Endothelial cell of umbilical vein (primary cell): ENCODE results near the gene CHN1. TPM values are rescaled to one million over a fixed set of nuclear protein-coding genes. Genes with fewer than 3 reads are reported as not detected.

Experiments used
- BruUV-seq: library from RNA; stranded (reverse); fragments of 400-500 nt; replicated peaks from 2 replicates; lab custom pipeline; 2021; lab: Mats Ljungman, UMichigan
- CTCF ChIA-PET: fragments of 300-600, 350-600 bp; sonication (Branson Sonifier 250); formaldehyde crosslinking; loops from one replicate; lab custom pipeline; 2021; ENCODE audit warnings: antibody characterized with exemption, inconsistent platforms; lab: Charles Lee
- POLR2A ChIA-PET: fragments of 300-600, 350-600 bp; sonication (Branson Sonifier 250); formaldehyde crosslinking; loops from one replicate; lab custom pipeline; 2021; ENCODE audit warnings: antibody characterized with exemption, inconsistent platforms; lab: Charles Lee
- DNase-seq: peaks from one replicate; pipeline ENCODE4 v3.0.0-alpha.2; 2011; ENCODE audit warnings: low read depth, low spot score
- FAIRE-seq: peaks from 2 replicates; lab custom pipeline; 2011; peaks lifted over from hg19 to GRCh38; lab: Jason Lieb, UNC
- H2AFZ ChIP-seq: 2 replicates; pipeline ENCODE4 v1.6.0; 2012; ENCODE audit warnings: low read depth, low read length, control low read depth, inconsistent platforms
- H3K27ac ChIP-seq: 2 replicates; pipeline ENCODE4 v1.5.1; 2011; ENCODE audit warnings: low read depth, mild to moderate bottlenecking, control low read depth, low read length, moderate library complexity; ENCODE audit not compliant: insufficient read depth
- H3K27me3 ChIP-seq, 2 experiments: 2 replicates each; pipeline versions ENCODE4 v1.6.0 to v1.6.1; 2011; ENCODE audit warnings: low read length in 2 of 2, mixed read lengths in 1 of 2; ENCODE audit not compliant: control insufficient read depth in 2 of 2, insufficient read depth in 2 of 2
- H3K36me3 ChIP-seq, 2 experiments: 2 replicates in 1 of 2; 3 replicates in 1 of 2; pipeline ENCODE4 v1.5.1; 2011; ENCODE audit warnings: low read length in 2 of 2, mild to moderate bottlenecking in 1 of 2, moderate library complexity in 1 of 2; ENCODE audit not compliant: control insufficient read depth in 2 of 2, insufficient read depth in 2 of 2; ENCODE audit errors: extremely low read depth in 1 of 2
- H3K4me1 ChIP-seq: 3 replicates; pipeline ENCODE4 v1.5.1; 2011; ENCODE audit warnings: mild to moderate bottlenecking, low read length; ENCODE audit not compliant: control insufficient read depth, insufficient read depth; ENCODE audit errors: extremely low read depth
- H3K4me2 ChIP-seq: 2 replicates; pipeline ENCODE4 v1.6.1; 2011; ENCODE audit warnings: low read length, control low read depth, mixed read lengths; ENCODE audit not compliant: insufficient read depth
- H3K4me3 ChIP-seq, 3 experiments: fragments of 200-600 bp in 1 of 3; sonication (generic), shearing (Covaris generic) in 1 of 3; replicated peaks in 1 of 3; 2 replicates each; pipeline ENCODE4 v1.5.1; 2011 to 2016; ENCODE audit warnings: control low read depth in 3 of 3, low read length in 3 of 3, mild to moderate bottlenecking in 2 of 3, inconsistent platforms in 1 of 3, low read depth in 1 of 3, moderate library complexity in 1 of 3; ENCODE audit not compliant: insufficient read depth in 1 of 3
- H3K79me2 ChIP-seq: 2 replicates; pipeline ENCODE4 v1.6.0; 2012; ENCODE audit warnings: low read length, inconsistent platforms; ENCODE audit not compliant: control insufficient read depth, insufficient read depth
- H3K9ac ChIP-seq: replicated peaks from 2 replicates; pipeline ENCODE3; 2011; ENCODE audit warnings: low read length, control low read depth; ENCODE audit not compliant: insufficient read depth; ENCODE audit errors: extremely low read depth
- H3K9me1 ChIP-seq: replicated peaks from 3 replicates; pipeline ENCODE4 v1.6.0; 2011; ENCODE audit warnings: mild to moderate bottlenecking, low read length; ENCODE audit not compliant: control insufficient read depth, insufficient read depth; ENCODE audit errors: extremely low read depth
- H3K9me3 ChIP-seq: replicated peaks from 2 replicates; pipeline ENCODE4 v1.5.1; 2012; ENCODE audit warnings: low read length, inconsistent platforms; ENCODE audit not compliant: control insufficient read depth, insufficient read depth
- H4K20me1 ChIP-seq: replicated peaks from 2 replicates; pipeline ENCODE3; 2011; ENCODE audit warnings: mild to moderate bottlenecking, low read length; ENCODE audit not compliant: control insufficient read depth, insufficient read depth; ENCODE audit errors: extremely low read depth
- EZH2 ChIP-seq: IDR thresholded peaks from 2 replicates; pipeline ENCODE4 v1.6.1; 2012; ENCODE audit warnings: borderline replicate concordance, low read depth, mild to moderate bottlenecking, moderate library complexity, low read length, inconsistent platforms; ENCODE audit not compliant: severe bottlenecking
- FOS ChIP-seq: IDR thresholded peaks from 2 replicates; pipeline ENCODE4 v1.6.1; 2011; ENCODE audit warnings: mild to moderate bottlenecking, low read length, moderate library complexity, borderline replicate concordance; ENCODE audit not compliant: insufficient read depth
- GATA2 ChIP-seq: IDR thresholded peaks from 2 replicates; pipeline ENCODE4 v1.7.0; 2011; ENCODE audit warnings: low read depth, mild to moderate bottlenecking, moderate library complexity, mixed read lengths, low read length; ENCODE audit not compliant: insufficient read length, insufficient read depth
- JUN ChIP-seq: IDR thresholded peaks from 2 replicates; pipeline ENCODE4 v1.6.1; 2011; ENCODE audit warnings: borderline replicate concordance, low read depth; ENCODE audit not compliant: insufficient read length, insufficient read depth
- MYC ChIP-seq: IDR thresholded peaks from one replicate; pipeline ENCODE4 v1.6.1; 2011; ENCODE audit warnings: mild to moderate bottlenecking, low read depth, low read length
- POLR2A ChIP-seq: IDR thresholded peaks from 2 replicates; pipeline ENCODE4 v1.6.1; 2012; ENCODE audit warnings: low read depth, mild to moderate bottlenecking, control low read depth, low read length
- dilution Hi-C: fragments of 300-500 bp; cut with MboI; formaldehyde crosslinking; loops from one replicate; pipeline ENCODE4 v1.15.0; 2019; ENCODE audit warnings: low sequenced_read_pairs; ENCODE audit not compliant: extremely low pct_ligation_motif_present
- intact Hi-C: fragments of 100-400 bp; cut with micrococcal nuclease; formaldehyde crosslinking; loops from one replicate; pipeline ENCODE4 v1.10.0; 2022
- polyA plus RNA-seq, 4 experiments: library from polyadenylated mRNA; depleted of rRNA in 3 of 4; stranded (reverse) in 3 of 4; unstranded in 1 of 4; fragments of >200 nt; gene quantifications; 2 replicates each; pipeline versions ENCODE4 v1.2.1 to v1.2.3, GENCODE V29; 2011 to 2012; ENCODE audit warnings: missing spikeins in 1 of 4
- total RNA-seq: library from RNA; stranded (reverse); gene quantifications from 2 replicates; pipeline ENCODE4 v1.2.3, GENCODE V29; 2021
- TF ChIP-seq, protein P1 (sequence below): IDR thresholded peaks from 2 replicates; pipeline ENCODE4 v1.6.1; 2011; ENCODE audit not compliant: insufficient read depth, insufficient read length
- TF ChIP-seq, protein P2 (sequence below), 2 donors: IDR thresholded peaks; 1 replicate in 1 of 2; 2 replicates in 1 of 2; pipeline ENCODE4 v1.5.1; 2011; ENCODE audit warnings: low read length in 2 of 2, mild to moderate bottlenecking in 2 of 2, moderate library complexity in 2 of 2, control low read depth in 1 of 2, inconsistent platforms in 1 of 2, low read depth in 1 of 2; ENCODE audit not compliant: insufficient read depth in 1 of 2; ENCODE audit errors: extremely low read depth in 1 of 2

CHN1 gene
- total and polyA plus RNA-seq, 2 donors (not counting 3 experiments of a cell fraction or from before 2014, with no cell fraction given) = 23.3 to 24.9 TPM

DNA sequence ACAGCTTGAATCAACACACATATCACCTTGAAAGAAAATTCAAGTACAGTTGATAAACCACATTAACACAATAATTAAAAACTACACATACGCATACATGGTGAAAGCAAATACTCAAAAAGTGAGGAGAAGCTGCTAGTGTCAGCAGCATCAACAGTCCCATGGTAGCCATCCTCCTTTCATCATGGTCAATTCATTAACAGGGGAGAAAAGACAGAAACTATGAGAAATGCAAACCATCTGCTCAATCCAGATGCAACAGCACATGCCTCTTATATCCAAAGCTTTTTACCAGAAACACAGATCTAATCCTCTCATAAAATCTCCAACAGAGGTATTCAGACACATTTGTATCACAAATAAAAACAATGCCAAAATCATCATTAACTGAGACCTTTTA is 159.0 kb downstream of the CHN1 start:
- dilution Hi-C loops = no loop called here

More for the DNA sequence above, 159.0 kb downstream of the CHN1 start:
- H3K4me2 ChIP-seq = no peak overlapping the region
- FAIRE-seq (no peak), DNase-seq (no peak)
- intact Hi-C loops = no loop called here
- H3K9ac ChIP-seq = no peak overlapping the region
- peaks cover 2% of the 10 kb centered on the region for H3K4me1 ChIP-seq
- no peaks in the 10 kb centered on the region for H3K27me3 ChIP-seq
- POLR2A ChIA-PET = no interaction called here
- no peak overlapping the region for H2AFZ ChIP-seq
- TF ChIP-seq EZH2 (no peak), MYC (no peak), GATA2 (no peak), JUN (no peak), POLR2A (no peak), FOS (no peak)
- TF ChIP-seq, protein P1, sequence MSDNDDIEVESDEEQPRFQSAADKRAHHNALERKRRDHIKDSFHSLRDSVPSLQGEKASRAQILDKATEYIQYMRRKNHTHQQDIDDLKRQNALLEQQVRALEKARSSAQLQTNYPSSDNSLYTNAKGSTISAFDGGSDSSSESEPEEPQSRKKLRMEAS = no peak
- TF ChIP-seq, protein P2, sequence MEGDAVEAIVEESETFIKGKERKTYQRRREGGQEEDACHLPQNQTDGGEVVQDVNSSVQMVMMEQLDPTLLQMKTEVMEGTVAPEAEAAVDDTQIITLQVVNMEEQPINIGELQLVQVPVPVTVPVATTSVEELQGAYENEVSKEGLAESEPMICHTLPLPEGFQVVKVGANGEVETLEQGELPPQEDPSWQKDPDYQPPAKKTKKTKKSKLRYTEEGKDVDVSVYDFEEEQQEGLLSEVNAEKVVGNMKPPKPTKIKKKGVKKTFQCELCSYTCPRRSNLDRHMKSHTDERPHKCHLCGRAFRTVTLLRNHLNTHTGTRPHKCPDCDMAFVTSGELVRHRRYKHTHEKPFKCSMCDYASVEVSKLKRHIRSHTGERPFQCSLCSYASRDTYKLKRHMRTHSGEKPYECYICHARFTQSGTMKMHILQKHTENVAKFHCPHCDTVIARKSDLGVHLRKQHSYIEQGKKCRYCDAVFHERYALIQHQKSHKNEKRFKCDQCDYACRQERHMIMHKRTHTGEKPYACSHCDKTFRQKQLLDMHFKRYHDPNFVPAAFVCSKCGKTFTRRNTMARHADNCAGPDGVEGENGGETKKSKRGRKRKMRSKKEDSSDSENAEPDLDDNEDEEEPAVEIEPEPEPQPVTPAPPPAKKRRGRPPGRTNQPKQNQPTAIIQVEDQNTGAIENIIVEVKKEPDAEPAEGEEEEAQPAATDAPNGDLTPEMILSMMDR (IDR thresholded peaks at IDR 0.05; ENCODE audit: extremely low read depth in 1 of 2, insufficient read depth in 1 of 2, low read depth in 1 of 2, low read length in 2 of 2) = no peak
- H3K9me3 ChIP-seq = no peaks in the 10 kb centered on the region
- H3K36me3 ChIP-seq = no peaks in the 10 kb centered on the region
- no peak overlapping the region for H3K4me3 ChIP-seq
- BruUV-seq = no TSS peak
- no peaks in the 10 kb centered on the region for H3K79me2 ChIP-seq
- CTCF ChIA-PET = interaction anchor here (1.4 to 2.3 kb wide), 3 partner anchors 10 to 75 kb away, joined by 5 to 7 read pairs (median 7); no protein-coding TSS in a partner anchor
- no peaks in the 10 kb centered on the region for H3K9me1 ChIP-seq
- no peaks in the 10 kb centered on the region for H4K20me1 ChIP-seq
- no peak overlapping the region for H3K27ac ChIP-seq
